UCSD-AML1 (cell line): ENCODE measurements around the gene POLR3A.

Experiments used
- DNase-seq: peaks from one replicate; lab custom pipeline; 2025; ENCODE audit not compliant: unreplicated experiment; lab: John Stamatoyannopoulos, UW

The POLR3A gene

GRCh38 chr10:77922055-77922454 is 107.3 kb downstream of the POLR3A start:
- no peak for DNase-seq

DNA sequence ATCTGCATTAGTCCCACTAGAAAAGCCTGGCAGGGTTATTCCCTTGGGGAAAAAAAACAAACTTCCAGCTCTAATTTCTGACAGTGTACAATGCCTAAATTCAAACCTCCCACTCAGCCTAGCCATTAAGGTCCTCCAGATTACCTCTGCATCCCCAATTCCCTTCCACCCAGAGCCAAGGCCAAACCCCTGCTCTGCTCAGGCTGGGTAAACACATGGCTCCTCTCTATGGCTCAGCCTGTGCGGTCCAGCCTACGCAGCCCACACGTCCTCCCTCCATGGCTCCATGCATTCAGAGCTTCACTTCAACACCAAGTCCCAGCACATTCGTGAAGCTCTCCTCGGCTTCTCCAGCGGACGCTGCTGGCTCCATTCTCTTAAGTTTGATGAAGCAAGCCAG is 107.9 kb downstream of the POLR3A start:
- no peak for DNase-seq

DNA sequence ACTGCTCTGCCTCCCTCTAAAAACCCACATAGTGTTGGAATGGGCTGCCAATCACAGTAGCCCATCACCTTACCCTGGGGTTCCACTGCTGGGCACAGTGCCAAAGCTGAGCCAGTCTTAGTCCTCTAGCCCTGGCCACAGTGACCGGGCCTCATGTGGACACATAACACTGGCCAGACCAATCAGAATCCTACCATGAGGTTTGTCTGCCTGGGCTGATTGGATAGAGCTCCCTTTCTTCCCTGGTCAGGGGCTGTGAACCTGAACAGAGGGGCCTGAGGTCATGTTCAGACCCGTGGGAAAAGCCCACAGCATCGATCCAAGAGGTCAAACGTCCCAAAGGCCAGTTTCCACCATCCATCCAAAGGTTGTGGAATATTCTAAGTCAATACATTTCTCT is 108.8 kb downstream of the POLR3A start:
- DNase-seq: no peak

GRCh38 chr10:77919713-77920108 is 109.6 kb downstream of the POLR3A start:
- DNase-seq: no peak
